ENCODE results near the gene MACROD2.

Gene MACROD2

DNA sequence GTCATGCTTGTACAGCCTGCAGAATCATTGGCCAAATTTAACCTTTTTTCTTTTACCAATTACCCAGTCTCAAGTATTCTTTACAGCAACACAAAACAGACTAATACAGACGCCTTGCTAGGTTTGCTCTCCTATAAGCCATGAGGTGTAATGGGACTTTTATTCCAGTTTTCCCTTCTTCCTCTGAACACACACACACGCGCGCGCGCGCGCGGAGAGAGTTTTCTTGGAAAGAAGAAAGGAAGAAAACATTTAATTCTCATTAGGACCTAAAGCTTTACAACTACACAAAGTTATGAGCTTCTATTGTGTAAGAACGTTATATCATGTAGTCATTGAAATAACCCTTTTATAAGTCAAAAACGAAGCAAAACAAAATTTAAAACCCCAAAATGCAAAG, 1023.6 kb downstream of the MACROD2 start:
- no peak for TF ChIP-seq JUND (IDR thresholded peaks at IDR 0.05; ENCODE audit: low read depth)
- DNase-seq (ENCODE audit: low read depth in 1 of 2, low spot score in 1 of 2) = no peak
- in situ Hi-C loops (cut with HindIII; ENCODE audit: low pct_unique_long_range_greater_than_20kb, low sequenced_read_pairs) = no loop called here

DNA sequence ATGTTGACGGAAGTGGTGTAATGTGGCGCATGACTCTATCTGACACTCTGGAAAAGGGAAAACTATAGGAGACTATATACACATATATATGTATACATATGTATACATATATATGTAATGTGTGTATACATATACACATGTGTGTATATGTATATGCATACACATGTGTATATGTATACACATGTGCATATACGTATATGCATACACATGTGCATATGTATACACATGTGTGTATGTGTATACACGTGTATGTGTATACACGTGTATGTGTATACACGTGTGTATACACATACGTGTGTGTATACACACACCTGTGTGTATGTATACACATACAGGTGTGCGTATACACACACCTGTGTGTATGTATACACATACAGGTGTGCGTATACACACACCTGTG, 1025.5 kb downstream of the MACROD2 start:
- DNase-seq (ENCODE audit: low read depth in 1 of 2, low spot score in 1 of 2) = no peak
- no peak for TF ChIP-seq JUND (IDR thresholded peaks at IDR 0.05; ENCODE audit: low read depth)
- in situ Hi-C loops (cut with HindIII; ENCODE audit: low pct_unique_long_range_greater_than_20kb, low sequenced_read_pairs) = no loop called here

DNA sequence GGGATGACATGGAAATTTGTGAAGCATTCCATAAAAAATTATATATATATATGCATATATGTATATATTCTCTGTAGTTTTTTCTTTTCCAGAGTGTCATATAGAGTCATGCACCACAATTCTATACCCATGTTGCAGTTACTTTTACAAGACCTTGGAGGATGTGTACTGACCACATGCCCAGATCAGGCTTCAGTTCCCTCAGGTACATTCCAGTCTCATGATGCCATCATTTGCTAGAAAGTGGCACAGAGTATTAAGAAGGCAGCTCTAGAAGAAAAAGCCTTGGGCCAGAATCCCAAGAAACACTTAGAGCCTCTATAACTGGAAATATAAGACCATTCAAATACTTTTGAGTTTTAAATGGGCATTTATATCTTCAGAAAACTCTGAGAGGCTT, 1027.6 kb downstream of the MACROD2 start:
- DNase-seq (ENCODE audit: low read depth in 1 of 2, low spot score in 1 of 2) = peak; percentile 37 to 54
- TF ChIP-seq JUND (IDR thresholded peaks at IDR 0.05; ENCODE audit: low read depth) = peak; percentile 59; the same call in 1 of the 2 replicates
- in situ Hi-C loops (cut with HindIII; ENCODE audit: low pct_unique_long_range_greater_than_20kb, low sequenced_read_pairs) = no loop called here

DNA sequence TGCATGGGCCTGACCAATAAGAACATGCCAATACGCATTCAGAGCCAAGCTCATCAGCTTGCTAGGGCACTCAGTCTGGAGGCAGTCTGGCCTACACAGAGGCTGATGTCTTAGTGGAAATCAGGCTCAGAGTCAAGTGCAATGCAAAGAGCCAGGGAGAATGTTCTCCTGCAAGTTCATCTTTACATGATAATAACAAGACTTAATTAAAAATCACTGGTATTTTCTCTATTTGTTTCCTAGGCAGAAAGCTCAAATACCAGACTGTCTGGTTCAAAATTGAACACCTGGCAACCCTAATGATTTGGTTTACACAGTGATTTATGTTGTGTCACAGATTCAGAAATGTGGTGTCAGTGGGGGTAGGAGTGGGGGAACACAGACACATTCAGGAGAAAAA, 1031.4 kb downstream of the MACROD2 start:
- DNase-seq (ENCODE audit: low read depth in 1 of 2, low spot score in 1 of 2) = no peak
- no peak for TF ChIP-seq JUND (IDR thresholded peaks at IDR 0.05; ENCODE audit: low read depth)
- in situ Hi-C loops (cut with HindIII; ENCODE audit: low pct_unique_long_range_greater_than_20kb, low sequenced_read_pairs) = no loop called here

DNA sequence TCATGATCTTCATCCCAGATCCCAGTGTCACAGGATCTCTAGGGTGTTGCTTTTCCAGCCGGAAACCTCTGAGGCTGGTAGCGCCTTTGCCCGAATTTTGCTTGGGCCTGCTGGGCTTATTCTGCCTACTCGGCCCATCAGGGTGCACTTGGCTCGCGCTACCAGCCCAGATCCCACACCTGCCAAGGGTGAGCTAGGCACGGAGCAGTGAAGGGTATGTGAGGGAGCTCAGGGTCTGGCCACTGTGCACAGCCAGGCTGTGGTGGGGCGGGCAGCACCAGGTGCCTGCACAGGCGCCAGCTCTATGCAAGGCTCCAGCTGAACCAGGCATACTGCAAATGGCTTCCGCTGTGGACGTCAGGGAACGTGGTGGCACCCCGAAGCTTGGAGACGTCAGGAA, 1035.5 kb downstream of the MACROD2 start:
- no peak for TF ChIP-seq JUND (IDR thresholded peaks at IDR 0.05; ENCODE audit: low read depth)
- no peak for DNase-seq (ENCODE audit: low read depth in 1 of 2, low spot score in 1 of 2)
- in situ Hi-C loops (cut with HindIII; ENCODE audit: low pct_unique_long_range_greater_than_20kb, low sequenced_read_pairs) = no loop called here

GRCh38 chr20:15031546-15032351, 1036.4 kb downstream of the MACROD2 start:
- in situ Hi-C loops (cut with HindIII; ENCODE audit: low pct_unique_long_range_greater_than_20kb, low sequenced_read_pairs) = no loop called here
- no peak for TF ChIP-seq JUND (IDR thresholded peaks at IDR 0.05; ENCODE audit: low read depth)
- DNase-seq (ENCODE audit: low read depth in 1 of 2, low spot score in 1 of 2) = no peak

GRCh38 chr20:15032352-15032622, 1037.0 kb downstream of the MACROD2 start:
- no peak for DNase-seq (ENCODE audit: low read depth in 1 of 2, low spot score in 1 of 2)
- no peak for TF ChIP-seq JUND (IDR thresholded peaks at IDR 0.05; ENCODE audit: low read depth)
- in situ Hi-C loops (cut with HindIII; ENCODE audit: low pct_unique_long_range_greater_than_20kb, low sequenced_read_pairs) = no loop called here

DNA sequence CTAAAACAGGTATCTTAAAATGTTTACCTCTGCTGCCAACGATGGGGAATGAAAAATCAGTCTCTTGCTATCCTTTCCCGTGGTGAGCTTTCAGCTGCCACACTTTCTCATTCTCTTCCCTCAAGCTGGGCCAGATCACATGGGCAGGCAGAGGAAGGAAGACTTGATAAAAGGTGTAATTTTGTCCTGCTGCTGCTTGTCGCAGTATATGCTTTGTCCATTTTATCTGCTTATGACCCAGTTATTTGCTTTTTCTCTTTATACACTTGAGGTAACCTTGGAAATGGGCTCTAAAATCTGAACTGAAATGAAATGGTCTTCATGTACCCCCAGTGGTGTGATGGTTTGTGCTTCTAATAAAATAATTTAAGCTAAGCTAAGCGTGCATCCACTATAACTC, 1038.0 kb downstream of the MACROD2 start:
- no peak for DNase-seq (ENCODE audit: low read depth in 1 of 2, low spot score in 1 of 2)
- in situ Hi-C loops (cut with HindIII; ENCODE audit: low pct_unique_long_range_greater_than_20kb, low sequenced_read_pairs) = no loop called here

GRCh38 chr20:15033891-15034290, 1038.6 kb downstream of the MACROD2 start:
- in situ Hi-C loops (cut with HindIII; ENCODE audit: low pct_unique_long_range_greater_than_20kb, low sequenced_read_pairs) = no loop called here
- no peak for DNase-seq (ENCODE audit: low read depth in 1 of 2, low spot score in 1 of 2)
- no peak for TF ChIP-seq JUND (IDR thresholded peaks at IDR 0.05; ENCODE audit: low read depth)

More for the DNA sequence above, 1038.0 kb downstream of the MACROD2 start:
- no peak for TF ChIP-seq JUND (IDR thresholded peaks at IDR 0.05; ENCODE audit: low read depth)

DNA sequence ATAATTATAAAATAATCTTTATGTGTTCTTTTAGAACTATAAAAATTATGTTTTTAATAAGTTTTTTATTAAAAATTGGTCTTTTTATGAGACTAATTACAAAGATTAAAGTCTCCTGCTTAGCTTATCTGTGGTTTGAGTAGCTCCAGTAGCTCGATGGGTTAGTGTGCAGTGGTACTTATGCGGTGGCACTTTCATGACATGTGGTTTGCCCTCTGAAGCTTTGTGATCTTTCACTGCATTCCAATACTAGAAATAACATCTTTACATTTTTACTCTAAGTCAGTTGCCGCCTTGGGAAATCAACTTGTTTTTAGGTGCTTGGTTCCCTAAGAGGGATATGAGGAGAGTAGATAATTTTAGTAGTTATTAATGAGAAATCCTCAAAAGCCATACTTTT, 1041.6 kb downstream of the MACROD2 start:
- no peak for TF ChIP-seq JUND (IDR thresholded peaks at IDR 0.05; ENCODE audit: low read depth)
- in situ Hi-C loops (cut with HindIII; ENCODE audit: low pct_unique_long_range_greater_than_20kb, low sequenced_read_pairs) = no loop called here
- no peak for DNase-seq (ENCODE audit: low read depth in 1 of 2, low spot score in 1 of 2)

- peak; percentile 28 to 86 for DNase-seq (ENCODE audit: low read depth in 1 of 2, low spot score in 1 of 2)
- no peak for TF ChIP-seq JUND (IDR thresholded peaks at IDR 0.05; ENCODE audit: low read depth)
- in situ Hi-C loops (cut with HindIII; ENCODE audit: low pct_unique_long_range_greater_than_20kb, low sequenced_read_pairs) = no loop called here
These were observed 1043.9 kb downstream of the MACROD2 start for GRCh38 chr20:15039088-15039752.

GRCh38 chr20:15042723-15043122, 1047.4 kb downstream of the MACROD2 start:
- no peak for DNase-seq (ENCODE audit: low read depth in 1 of 2, low spot score in 1 of 2)
- in situ Hi-C loops (cut with HindIII; ENCODE audit: low pct_unique_long_range_greater_than_20kb, low sequenced_read_pairs) = no loop called here
- TF ChIP-seq JUND (IDR thresholded peaks at IDR 0.05; ENCODE audit: low read depth) = no peak

- in situ Hi-C loops (cut with HindIII; ENCODE audit: low pct_unique_long_range_greater_than_20kb, low sequenced_read_pairs) = no loop called here
- DNase-seq (ENCODE audit: low read depth in 1 of 2, low spot score in 1 of 2) = peak in 1 of 2 experiments; percentile 23
These were observed 1049.9 kb downstream of the MACROD2 start for GRCh38 chr20:15045246-15045645.

More at GRCh38 chr20:15045246-15045645, 1049.9 kb downstream of the MACROD2 start:
- TF ChIP-seq JUND (IDR thresholded peaks at IDR 0.05; ENCODE audit: low read depth) = no peak

Measured in T47D (cell line).